Right cardiac atrium (tissue), 5 donors: Measurements from ENCODE around the gene HOXC11. TPM values are rescaled to one million over a fixed set of nuclear protein-coding genes. Genes with fewer than 3 reads are reported as not detected.
A peak's percentile ranks its signal among the peaks of the same experiment; 100 is the strongest.

ENCODE experiments used
- ATAC-seq, 2 donors: fragments of 200-7000 bp; cut with Tn5 transposase; one replicate each; pipeline versions ENCODE4 v1.8.0 to v1.9.1; 2020; ENCODE audit warnings: moderate library complexity in 2 of 2, mild to moderate bottlenecking in 1 of 2
- DNase-seq, 3 donors: peaks; one replicate each; pipeline ENCODE4 v3.0.0-alpha.2; 2020
- H3K27ac ChIP-seq: one replicate; pipeline ENCODE4 v1.5.1; 2013; ENCODE audit warnings: mild to moderate bottlenecking, low read length, control low read depth, moderate library complexity
- H3K27me3 ChIP-seq: one replicate; pipeline ENCODE4 v1.6.1; 2013; ENCODE audit not compliant: control insufficient read depth, insufficient read depth
- H3K4me1 ChIP-seq: one replicate; pipeline ENCODE4 v1.6.1; 2013; ENCODE audit warnings: low read length; ENCODE audit not compliant: control insufficient read depth, insufficient read depth
- H3K4me3 ChIP-seq: one replicate; pipeline ENCODE4 v1.5.1; 2013; ENCODE audit warnings: low read length, control low read depth
- H3K9me3 ChIP-seq: one replicate; pipeline ENCODE4 v1.6.1; 2013; ENCODE audit warnings: low read length; ENCODE audit not compliant: control insufficient read depth
- WGBS: extraction: QIAGEN DNeasy Blood & Tissue Kit; methylation state at CpG from one replicate; pipeline ENCODE4 v1.1.7; 2013; 5-methylcytosine and 5-hydroxymethylcytosine counted together
- intact Hi-C, 4 donors: fragments of 100-400 bp; cut with DNase I; formaldehyde crosslinking; loops; one replicate each; pipeline versions ENCODE4 v1.11.0 to v1.14.0; 2022 to 2023
- polyA plus RNA-seq: library from polyadenylated mRNA; stranded (reverse); fragments of 200-250 nt; gene quantifications from one replicate; pipeline ENCODE4 v1.2.3, GENCODE V29; 2013
- total RNA-seq, 4 donors: library from RNA; stranded (reverse); fragmentation: NEBNext Ultra II Directional; extraction: Animal tissue kit (Norgen Biotek cat#: 25700); gene quantifications; one replicate each; pipeline ENCODE4 v1.2.1, GENCODE V29; 2021
- donor health status: healthy with polysubstance abuse.
- donor health status: DM: no; HTN: yes; CAD: no.
- donor health status: DM: no; HTN: no; CAD: no.
- donor health status: DM: no; HTN: yes; CAD: no; lungs with severe emphysema.
- donor health status: DM: yes; HTN: yes; CAD: no.

Gene HOXC11
- total and polyA plus RNA-seq, 5 donors = not detected

DNA sequence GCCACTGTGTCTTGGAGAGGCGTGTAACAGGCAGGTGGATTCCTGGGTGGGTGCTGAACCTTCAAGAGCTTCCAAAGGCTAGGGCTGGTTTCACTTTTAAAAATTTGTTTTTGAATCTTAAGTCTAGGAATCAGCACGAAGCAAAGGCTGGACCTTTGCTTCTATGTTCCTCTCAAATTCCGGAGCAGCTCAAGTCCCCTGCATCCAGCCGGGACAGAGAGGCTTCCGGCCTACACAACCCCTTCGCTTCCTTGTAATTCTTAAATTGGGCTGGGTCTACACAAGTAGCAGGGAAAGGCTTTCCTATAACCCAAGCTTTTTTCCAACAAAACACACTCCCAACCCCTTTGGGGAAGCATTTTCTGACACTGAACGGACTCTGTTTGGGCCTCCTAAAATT, 9.9 kb upstream of the HOXC11 start:
- Histone ChIP-seq H3K4me3 (no peak overlapping the region), H3K27me3 (peaks cover 2% of the 10 kb centered on the region), H3K4me1 (no peaks in the 10 kb centered on the region), H3K9me3 (no peaks in the 10 kb centered on the region), H3K27ac (no peak overlapping the region)
- DNase-seq = no peak
- intact Hi-C loops = no loop called here
- no peak for ATAC-seq
- WGBS = 24% methylated on average over 7 of the region's 7 CpGs

GRCh38 chr12:53963434-53964314, 9.3 kb upstream of the HOXC11 start:
- WGBS = 7% methylated on average over 38 of the region's 38 CpGs
- Histone ChIP-seq H3K27ac (no peak overlapping the region), H3K4me1 (no peaks in the 10 kb centered on the region), H3K4me3 (no peak overlapping the region), H3K27me3 (peaks cover 2% of the 10 kb centered on the region), H3K9me3 (no peaks in the 10 kb centered on the region)
- ATAC-seq (no peak), DNase-seq (no peak)
- intact Hi-C loops = no loop called here

DNA sequence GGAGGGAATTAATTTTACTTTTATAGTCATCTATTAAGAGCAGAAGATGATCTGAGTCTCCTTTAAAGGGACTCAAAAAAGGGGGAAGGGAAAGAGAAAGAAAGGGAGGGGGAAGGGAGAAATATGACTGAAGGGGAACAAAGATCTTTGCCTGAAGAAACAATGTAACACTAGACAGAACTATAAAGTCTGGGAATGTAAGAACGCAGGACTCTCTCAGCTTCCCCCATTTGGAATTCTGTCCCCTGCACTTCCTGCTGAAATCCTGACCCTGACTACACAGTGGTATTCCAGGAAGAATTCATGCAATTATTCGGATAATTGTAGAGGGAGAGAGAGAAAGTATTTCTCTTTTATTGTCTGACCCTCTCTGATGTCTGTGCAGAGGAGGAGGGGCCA, 8.6 kb upstream of the HOXC11 start:
- intact Hi-C loops = no loop called here
- H3K4me3 ChIP-seq = no peak overlapping the region
- H3K4me1 ChIP-seq = no peaks in the 10 kb centered on the region
- WGBS = 12% methylated on average over 2 of the region's 2 CpGs
- no peak for ATAC-seq
- H3K27ac ChIP-seq = no peak overlapping the region
- H3K9me3 ChIP-seq = no peaks in the 10 kb centered on the region
- no peak for DNase-seq
- H3K27me3 ChIP-seq = peaks cover 2% of the 10 kb centered on the region

- WGBS = 4% methylated on average over 18 of the region's 18 CpGs
- H3K27ac ChIP-seq = no peak overlapping the region
- no peak overlapping the region for H3K4me3 ChIP-seq
- H3K27me3 ChIP-seq = peaks cover 2% of the 10 kb centered on the region
- no peaks in the 10 kb centered on the region for H3K4me1 ChIP-seq
- H3K9me3 ChIP-seq = no peaks in the 10 kb centered on the region
- intact Hi-C loops = no loop called here
- DNase-seq = no peak
- no peak for ATAC-seq
Observed at GRCh38 chr12:53965281-53966084, 7.4 kb upstream of the HOXC11 start.

GRCh38 chr12:53966085-53966384, 6.9 kb upstream of the HOXC11 start:
- intact Hi-C loops = no loop called here
- DNase-seq (no peak), ATAC-seq (no peak)
- Histone ChIP-seq H3K27ac (no peak overlapping the region), H3K4me3 (no peak overlapping the region), H3K9me3 (no peaks in the 10 kb centered on the region), H3K27me3 (peaks cover 2% of the 10 kb centered on the region), H3K4me1 (no peaks in the 10 kb centered on the region)
- 5% methylated on average over 15 of the region's 15 CpGs for WGBS

DNA sequence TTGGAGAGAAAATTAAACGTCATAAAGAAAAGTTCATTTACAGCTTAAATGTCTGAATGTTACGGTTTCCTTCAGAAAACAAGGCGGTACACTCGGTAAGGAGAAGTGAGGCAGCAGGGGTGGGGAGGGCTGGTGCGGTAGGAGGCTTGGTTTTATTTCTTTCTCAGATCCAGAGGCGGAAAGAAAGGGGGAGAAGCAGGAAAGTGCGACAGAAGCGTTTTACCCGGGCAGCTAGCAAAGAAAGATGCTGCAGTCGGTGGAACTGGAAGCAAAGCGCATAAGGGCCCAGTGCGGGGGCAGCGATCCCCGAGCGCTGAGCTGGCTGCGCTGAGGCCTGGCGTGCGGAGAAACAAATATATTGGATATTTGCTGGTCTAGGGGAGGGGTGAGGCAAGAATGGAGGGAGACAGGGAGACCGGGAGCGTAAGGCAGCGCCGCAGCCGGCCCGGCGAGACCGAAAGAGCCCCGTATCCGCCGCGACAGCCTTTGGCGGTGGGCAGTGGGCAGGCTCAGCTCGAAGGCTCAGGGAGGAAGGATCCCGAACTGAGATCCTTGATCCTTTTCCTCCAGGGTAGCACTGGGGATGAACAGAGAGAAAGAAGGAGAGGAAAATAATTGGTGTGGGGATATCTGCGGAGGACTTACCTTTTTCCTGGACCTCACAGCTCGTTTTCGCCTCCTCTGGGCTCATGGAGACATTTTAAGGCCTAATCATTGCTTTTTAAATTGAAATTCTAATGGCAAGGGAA, 6.4 kb upstream of the HOXC11 start:
- no peak overlapping the region for H3K27ac ChIP-seq
- intact Hi-C loops = no loop called here
- H3K9me3 ChIP-seq = no peaks in the 10 kb centered on the region
- peak overlapping the region; percentile 18 for H3K4me3 ChIP-seq
- no peak for DNase-seq
- no peak for ATAC-seq
- H3K4me1 ChIP-seq = no peaks in the 10 kb centered on the region
- WGBS = 11% methylated on average over 36 of the region's 36 CpGs
- H3K27me3 ChIP-seq = peaks cover 2% of the 10 kb centered on the region

GRCh38 chr12:53967421-53967925, 5.5 kb upstream of the HOXC11 start:
- WGBS = 16% methylated on average over 5 of the region's 5 CpGs
- ATAC-seq (no peak), DNase-seq (no peak)
- intact Hi-C loops = no loop called here
- Histone ChIP-seq H3K4me3 (no peak overlapping the region), H3K4me1 (no peaks in the 10 kb centered on the region), H3K9me3 (no peaks in the 10 kb centered on the region), H3K27ac (no peak overlapping the region), H3K27me3 (peaks cover 2% of the 10 kb centered on the region)

GRCh38 chr12:53968214-53969127, 4.5 kb upstream of the HOXC11 start:
- DNase-seq (no peak), ATAC-seq (no peak)
- Histone ChIP-seq H3K27me3 (peaks cover 2% of the 10 kb centered on the region), H3K27ac (no peak overlapping the region), H3K4me3 (no peak overlapping the region), H3K4me1 (no peaks in the 10 kb centered on the region), H3K9me3 (no peaks in the 10 kb centered on the region)
- intact Hi-C loops = no loop called here
- 21% methylated on average over 24 of the region's 24 CpGs for WGBS

- H3K27ac ChIP-seq = no peak overlapping the region
- H3K4me1 ChIP-seq = no peaks in the 10 kb centered on the region
- no peak overlapping the region for H3K4me3 ChIP-seq
- DNase-seq = no peak
- H3K9me3 ChIP-seq = no peaks in the 10 kb centered on the region
- 16% methylated on average over 12 of the region's 12 CpGs for WGBS
- ATAC-seq = no peak
- intact Hi-C loops = no loop called here
- peaks cover 1% of the 10 kb centered on the region for H3K27me3 ChIP-seq
Observed at GRCh38 chr12:53969588-53970259, 3.2 kb upstream of the HOXC11 start.

DNA sequence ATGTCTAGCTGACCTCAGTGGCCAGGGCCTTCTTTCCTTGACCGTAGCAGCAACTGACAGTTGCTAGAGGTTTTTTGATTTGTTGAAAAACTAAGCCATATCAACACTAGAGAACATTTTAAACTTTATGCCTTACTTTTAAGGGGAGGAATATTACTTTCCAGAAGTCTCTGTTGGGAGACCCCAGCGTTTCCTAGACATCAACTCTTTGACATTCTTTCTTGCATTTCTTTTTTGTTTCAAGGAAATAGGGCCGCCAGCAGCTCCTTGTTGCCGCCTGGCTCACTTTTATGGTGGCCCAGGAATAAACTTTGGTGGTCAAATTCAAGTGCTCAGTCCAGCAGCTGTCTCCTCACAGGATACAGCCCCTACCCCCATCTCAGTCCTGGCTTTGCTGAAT, 2.5 kb upstream of the HOXC11 start:
- no peaks in the 10 kb centered on the region for H3K9me3 ChIP-seq
- DNase-seq = no peak
- H3K27ac ChIP-seq = no peak overlapping the region
- no peaks in the 10 kb centered on the region for H3K27me3 ChIP-seq
- intact Hi-C loops = no loop called here
- H3K4me1 ChIP-seq = no peaks in the 10 kb centered on the region
- no peak for ATAC-seq
- 23% methylated on average over 4 of the region's 4 CpGs for WGBS
- no peak overlapping the region for H3K4me3 ChIP-seq
